Superior temporal gyrus (tissue), 1 donor: Measurements from ENCODE around the gene PI4K2A.

Source experiments
- DNase-seq: peaks from one replicate; pipeline ENCODE4 v3.0.0-alpha.2; 2016; ENCODE audit errors: extremely low spot score

The PI4K2A gene

DNA sequence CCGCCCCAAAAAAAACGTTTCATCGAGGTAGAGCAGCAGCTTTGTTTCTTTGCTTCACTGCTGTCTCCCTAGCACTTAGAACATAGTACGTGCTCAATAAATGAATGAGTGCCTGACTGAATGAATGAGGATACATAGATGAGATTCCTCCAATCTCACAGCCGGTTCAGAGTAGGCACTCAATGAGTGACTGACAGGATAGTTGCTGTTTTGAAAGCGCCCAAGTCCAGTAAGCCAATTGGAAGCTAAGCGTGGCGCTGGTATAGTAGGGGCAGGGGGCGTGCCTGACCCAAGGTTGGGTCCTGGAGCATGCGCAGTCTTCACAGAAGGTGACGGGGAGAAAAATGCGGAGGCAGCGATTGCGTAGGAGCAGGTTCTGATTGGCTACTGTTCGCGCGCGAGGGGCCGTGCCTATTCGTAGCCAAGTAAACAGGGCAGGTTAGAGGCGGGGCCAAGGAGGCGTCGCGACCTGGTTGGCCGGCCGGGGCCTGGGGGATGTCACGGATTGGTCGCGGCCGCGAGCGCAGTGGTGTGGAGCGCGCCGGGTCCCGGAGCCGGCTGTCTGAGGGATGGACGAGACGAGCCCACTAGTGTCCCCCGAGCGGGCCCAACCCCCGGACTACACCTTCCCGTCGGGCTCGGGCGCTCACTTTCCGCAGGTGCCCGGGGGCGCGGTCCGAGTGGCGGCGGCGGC, at the start of gene PI4K2A:
PI4K2A (plus strand) TSS at position 498 of the 694 bp plus-strand sequence; CDS start at position 570, 72 bp downstream.
- DNase-seq: peak; percentile 99

DNA sequence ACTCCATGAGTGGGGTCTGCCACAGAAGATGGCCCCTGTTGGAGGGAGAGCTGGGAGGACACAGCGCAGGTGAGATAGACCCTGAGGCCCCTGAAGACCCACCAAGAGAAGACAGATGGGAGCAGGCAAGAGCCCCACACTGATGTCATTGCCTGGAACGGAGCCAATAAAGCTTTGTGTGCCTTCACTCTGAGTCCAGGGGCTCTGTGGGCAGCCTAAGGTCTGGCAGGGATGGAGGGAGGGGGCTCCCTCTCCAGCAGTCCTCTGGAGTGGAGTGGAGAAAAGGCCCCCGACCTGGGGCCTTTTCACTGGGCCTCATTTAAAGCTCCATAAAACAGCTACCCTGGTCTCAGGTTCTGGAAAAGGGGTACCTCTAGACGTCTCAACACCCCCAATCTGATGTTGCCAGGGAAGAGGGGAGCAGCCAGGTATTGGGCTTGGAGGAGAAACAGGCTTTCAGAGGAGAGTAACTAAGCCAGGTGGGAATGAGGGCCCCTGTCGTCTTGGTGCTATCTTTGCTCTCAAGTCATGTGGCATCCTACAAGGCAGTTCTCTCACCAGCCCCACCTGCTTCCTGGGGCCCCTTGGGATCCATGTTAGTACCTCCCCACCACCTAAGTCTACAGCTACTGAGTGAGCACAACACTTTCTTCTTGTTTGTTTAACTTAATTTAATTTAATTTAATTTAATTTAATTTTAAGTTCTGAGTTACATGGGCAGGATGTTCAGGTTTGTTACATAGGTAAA, 49.5 kb upstream of the PI4K2A start:
- DNase-seq: no peak

DNA sequence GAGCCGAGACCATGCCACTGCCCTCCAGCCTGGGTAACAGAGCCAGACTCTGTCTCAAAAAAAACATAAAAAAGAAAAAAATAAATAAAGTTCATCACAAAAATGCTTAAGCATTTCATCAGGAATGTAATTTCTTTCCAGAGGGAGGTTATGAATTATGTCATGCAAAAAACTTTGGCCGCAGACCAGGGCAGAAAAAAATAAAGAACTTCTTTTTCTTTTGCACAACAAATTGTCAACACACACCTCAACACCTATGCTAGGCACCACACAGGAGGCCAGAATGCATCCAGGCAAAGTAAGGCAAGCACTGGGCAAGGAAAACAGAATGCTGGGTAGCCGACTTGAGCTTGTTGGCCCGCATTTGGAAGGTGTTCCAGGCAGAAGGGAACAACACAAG, 47.0 kb upstream of the PI4K2A start:
- no peak for DNase-seq

DNA sequence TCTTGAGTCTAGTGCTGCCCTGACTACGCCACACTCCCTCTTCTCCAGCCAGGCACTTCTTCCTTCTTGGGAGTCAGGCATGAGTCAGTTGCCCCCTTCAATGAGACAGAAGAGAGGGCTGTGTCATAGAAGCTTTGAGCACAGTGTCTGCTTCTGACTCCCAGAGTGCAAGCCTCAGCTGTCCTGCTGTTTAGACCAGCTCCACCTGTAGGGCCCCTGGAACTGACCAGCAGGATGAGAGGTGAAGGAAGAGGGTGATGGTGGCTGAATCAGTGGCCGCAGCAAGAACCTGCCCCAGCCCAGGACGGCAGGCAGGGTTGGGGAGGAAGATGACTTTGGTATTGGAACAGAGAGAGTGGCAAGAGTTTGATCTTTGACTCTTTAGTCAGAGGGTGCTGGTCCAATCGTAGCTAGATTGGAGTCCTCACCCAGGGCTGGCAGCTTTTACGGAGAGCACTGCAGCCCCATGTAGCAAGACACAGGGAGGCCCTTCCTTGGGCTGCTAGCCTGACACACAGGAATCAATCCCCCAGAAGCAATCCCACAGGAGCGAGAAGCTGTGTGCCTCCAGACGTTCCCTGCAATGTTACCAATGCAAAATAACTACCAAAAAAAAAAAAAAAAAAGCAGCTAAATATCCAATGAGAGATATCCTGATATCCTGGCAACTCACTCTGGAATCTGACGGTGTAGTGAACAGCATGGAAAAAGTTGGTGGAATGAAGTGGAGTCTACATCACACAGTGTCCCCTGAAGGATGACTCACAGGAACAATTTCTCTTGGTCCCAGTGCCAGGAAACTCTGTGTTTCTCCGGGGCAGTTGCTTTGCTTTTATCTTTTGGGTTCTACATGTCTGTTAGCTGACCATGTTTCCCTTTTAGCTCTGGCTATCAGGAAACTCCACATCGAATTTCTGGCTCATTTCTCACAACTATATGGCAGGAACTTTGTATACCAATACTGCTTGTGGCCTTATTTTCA, 44.1 kb upstream of the PI4K2A start:
- peak; percentile 56 for DNase-seq

DNA sequence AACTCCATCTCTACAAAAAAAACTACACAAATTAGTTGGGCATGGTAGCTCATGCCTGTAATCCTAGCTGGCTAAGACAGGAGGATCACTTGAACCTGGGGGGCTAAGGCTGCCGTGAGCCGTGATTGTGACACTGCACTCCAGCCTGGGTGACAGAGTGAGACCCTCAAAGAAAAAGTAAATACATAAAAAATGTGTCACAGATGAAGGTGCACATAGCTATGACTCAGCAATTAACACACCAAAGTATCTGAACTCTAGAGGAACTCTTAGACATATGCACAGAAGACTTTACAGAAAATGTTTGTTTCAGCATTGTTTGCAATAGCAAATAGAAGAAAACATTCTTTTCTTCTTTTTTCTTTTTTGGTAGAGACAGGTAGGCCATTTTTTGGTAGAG, 42.7 kb upstream of the PI4K2A start:
- DNase-seq: no peak

DNA sequence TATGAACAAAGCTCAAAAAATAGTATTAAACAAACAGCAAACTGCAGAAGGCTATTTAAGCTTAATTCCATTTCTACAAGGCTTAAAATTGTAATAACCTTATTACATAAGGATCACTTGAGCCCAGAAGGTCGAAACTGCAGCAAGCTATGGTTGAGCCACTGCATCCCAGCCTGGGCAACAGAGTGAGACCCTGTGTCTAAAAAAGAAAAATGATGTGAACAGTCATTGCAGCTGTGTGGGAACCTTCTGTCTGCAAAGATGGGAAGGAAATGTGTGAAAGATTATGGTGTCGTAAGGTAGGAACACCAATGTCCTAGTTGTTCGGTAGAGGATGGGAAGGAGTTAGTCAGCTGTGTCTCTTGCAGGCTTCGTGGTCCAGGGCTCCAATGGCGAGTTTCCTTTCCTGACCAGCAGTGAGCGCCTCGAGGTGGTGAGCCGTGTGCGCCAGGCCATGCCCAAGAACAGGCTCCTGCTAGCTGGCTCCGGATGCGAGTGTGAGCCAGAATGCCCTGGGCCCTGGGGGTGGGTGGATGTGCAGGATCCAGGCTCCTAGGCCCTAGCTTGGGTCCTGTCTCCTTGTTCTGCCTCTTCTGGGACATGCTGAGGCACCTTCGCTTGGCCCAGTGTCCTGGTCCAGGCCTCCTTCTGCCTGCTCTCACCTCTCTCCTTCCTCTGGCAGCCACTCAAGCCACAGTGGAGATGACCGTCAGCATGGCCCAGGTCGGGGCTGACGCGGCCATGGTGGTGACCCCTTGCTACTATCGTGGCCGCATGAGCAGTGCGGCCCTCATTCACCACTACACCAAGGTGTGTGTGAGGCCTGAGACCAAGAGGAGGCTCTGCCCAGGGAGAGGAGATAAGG, 41.8 kb upstream of the PI4K2A start:
- no peak for DNase-seq

DNA sequence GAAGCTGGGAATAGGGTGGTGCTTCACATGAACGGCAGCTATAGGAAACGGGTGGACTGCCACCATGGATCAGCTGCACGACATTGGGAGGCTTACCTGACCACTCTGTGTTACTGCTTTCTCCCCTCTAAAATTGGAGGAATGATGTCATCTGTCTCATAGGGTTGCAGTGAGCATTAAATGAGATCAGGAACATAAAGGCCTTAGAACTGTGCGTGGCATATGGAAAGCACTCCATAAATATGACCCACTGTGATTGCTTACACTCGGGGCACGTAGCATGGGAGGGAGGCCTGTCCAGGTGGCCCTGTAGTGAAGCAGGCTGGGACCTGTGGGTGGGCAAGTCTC, 41.2 kb upstream of the PI4K2A start:
- DNase-seq: no peak

DNA sequence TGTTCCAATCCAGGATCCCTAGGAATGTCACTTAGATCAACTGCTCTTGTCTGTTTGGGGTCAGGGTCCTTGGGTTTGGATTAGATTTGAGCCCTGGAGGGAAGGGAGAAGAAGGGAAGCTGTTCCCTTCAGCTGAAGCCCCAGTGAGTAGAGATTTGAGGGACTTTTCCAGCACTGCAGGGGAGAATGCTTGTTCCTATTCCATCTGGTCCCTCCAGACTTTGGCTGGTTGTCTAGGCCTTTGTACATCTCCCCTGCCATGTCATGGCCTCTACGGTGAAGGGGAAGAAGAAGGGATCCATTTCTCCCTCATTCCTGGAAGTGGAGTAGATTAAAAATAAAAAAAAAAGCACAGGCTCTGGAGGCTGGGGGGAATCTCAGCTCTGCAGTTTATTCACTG, 39.9 kb upstream of the PI4K2A start:
- no peak for DNase-seq

DNA sequence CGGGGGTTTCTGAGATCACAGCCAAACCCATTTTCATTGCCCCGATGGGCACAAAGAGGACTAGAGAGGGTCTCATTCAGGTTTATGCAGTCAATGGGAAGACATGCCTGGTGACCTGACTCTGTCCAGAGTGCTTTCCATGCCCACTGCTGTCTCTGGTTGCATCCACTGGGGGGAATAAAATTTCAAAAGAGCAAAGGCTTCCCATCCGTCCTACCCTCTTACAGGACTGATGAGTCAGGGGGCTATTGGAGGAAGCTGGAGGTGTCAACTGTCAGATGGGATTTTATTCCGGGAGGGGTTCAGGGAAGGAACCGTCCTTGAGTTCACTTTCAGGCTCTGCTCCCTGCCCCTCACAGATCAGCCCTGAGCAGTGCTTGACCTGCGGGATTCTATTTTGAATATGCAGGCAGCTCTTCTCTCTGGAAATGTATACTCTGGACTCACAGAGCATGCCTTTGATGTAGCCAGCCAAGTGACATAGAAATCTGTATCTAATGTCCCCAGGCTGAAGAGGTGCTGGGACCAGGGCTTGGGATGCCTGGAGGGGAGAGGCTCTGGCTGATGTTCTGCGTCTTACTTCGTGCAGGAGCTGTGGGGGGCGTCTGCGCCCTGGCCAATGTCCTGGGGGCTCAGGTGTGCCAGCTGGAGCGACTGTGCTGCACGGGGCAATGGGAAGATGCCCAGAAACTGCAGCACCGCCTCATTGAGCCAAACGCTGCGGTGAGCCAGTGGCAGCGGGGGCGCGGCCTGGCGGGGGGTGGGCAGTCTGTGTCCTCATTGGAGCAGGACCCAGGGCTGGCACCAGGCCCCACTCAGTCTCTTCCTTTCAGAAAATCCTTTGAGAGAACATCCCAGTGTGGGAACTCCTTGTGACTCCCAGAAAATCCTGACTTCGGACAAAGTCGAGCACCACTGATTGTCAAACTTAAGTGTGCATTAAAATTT, 38.9 kb upstream of the PI4K2A start:
- DNase-seq: no peak

DNA sequence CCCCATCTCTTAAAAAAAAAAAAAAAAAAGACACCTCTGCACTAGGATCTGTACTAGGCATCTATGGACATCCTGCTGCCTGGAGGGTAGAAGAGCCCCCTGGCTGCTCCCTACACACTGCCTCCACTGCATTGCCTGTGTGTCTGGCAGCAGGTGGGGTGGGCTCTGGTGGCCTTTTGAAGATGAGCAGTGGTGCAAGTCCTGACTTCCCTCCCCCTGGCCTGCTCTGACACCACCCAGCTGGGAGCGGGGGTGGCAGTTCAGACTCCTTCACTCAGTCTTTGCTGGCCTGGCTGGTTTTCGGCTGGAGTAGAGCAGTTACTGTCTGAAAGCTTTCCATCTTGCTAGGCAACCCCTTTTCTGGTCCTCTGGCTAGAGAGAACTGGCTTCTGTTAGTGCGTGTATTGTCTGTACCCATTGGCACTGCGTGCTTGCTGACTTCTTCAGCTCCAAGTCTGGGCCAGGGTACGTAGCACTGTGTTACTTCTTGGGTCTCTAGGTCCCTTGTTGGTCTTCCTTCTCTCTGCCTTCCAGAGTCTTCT, 33.3 kb upstream of the PI4K2A start:
- no peak for DNase-seq

DNA sequence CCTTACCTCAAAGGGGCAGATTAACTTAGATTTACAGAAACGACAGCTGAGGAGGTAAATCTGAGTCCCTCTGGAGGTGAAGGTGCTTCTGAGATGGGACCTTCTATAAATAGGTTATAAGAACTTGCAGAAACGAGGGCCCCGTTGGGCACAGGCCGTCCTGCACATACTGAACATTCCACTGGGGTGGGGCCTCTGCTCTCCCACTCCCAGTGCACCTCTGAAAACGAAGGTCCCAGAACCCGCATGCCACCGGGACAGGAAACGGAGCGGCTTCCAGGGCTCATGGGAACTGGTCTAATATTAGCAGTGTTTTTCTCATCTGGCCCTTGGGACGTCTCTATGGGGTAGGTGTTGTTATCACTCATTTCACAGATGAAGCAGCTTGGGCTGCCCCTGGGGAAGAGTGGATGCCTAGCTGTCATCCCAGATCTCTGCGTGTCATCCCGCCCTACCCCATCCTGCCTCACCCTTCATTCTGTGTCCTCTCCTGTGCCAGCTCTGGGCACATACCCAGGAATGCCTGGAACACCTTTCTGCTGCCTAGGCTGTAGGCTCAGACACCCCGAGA, 31.4 kb upstream of the PI4K2A start:
- DNase-seq: no peak

DNA sequence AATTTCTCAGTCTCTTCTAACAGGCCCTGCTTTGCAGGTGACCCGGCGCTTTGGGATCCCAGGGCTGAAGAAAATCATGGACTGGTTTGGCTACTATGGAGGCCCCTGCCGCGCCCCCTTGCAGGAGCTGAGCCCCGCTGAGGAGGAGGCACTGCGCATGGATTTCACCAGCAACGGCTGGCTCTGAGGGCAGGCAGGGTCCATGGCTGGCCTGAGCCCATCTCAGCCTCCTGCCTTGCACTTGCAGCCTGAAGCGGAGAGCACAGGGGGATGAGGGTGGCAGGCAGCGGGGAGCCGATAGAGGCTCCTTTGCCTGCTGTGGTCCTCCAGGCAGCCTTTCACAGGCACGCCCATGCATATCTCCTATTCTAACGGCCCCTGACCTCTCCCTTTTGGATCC, 29.0 kb upstream of the PI4K2A start:
- no peak for DNase-seq

DNA sequence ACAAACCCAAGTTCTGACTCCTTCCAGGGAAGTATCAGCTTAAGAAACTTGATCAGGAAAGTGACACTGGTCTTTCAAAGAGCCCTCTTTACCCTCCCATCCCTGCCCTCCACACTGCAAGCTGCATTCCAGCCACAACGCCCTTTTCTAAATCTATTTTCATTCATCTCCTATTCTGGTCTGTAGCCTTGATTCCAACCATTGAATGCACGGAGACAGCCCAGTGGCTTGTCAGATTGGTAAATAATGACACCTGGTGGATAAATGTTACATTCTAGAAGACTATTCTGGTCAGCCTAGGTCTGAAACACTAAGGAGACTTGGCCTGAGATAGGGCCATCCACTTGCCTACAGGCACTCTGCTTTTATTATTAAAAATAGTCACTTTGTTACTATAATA, 28.1 kb upstream of the PI4K2A start:
- DNase-seq: peak; percentile 62

DNA sequence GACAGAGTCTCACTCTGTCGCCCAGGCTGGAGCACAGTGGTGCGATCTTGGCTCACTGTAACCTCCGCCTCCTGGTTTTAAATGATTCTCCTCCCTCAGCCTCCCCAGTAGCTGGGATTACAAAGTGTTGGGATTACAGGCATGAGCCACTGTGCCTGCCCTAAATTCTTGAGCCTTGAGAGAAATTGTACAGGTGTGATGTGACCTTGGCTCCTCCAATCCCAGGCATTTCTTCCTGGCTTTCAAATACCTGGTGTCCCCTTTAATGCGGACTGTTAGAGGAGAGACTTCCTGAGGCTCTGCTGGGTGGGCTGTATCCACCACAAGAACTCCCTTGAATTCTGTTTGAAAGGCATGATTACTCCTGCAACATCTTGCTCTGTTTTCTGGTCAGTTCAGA, 22.2 kb upstream of the PI4K2A start:
- no peak for DNase-seq

DNA sequence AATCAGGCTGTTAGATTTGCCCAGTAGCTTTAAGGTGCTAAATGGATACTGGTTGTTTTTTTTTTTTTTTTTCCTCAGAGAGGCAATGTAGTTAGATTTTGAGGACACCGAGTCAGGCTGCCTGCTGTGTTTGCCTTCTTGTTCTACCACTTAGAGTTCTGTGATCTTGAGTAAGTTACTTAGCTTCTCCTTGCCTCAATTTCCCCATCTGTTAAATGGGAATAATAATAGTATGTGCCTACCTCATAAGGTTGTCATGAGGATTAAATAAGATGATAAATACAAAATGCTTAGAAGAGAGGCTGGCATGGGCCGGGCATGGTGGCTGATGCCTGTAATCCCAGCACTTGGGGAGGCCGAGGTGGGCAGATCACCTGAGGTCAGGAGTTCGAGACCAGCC, 21.7 kb upstream of the PI4K2A start:
- DNase-seq: no peak

DNA sequence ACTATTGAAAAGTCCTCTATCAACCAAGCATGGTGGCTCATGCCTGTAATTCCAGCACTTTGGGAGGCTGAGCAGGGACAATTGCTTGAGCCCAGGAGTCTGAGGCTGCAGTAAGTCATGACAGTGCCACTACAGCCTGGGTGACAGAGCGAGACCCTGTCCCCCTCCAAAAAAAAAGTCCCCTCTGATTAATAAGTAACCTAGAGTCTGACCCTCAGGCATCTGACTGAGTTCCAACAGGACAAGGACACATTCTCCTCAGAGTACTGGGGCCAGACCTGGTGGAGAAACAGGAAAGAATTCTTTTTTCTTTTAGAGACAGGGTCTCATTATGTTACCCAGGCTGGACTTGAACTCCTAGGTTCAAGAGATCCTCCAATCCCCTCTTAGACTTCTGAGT, 17.2 kb upstream of the PI4K2A start:
- DNase-seq: no peak

DNA sequence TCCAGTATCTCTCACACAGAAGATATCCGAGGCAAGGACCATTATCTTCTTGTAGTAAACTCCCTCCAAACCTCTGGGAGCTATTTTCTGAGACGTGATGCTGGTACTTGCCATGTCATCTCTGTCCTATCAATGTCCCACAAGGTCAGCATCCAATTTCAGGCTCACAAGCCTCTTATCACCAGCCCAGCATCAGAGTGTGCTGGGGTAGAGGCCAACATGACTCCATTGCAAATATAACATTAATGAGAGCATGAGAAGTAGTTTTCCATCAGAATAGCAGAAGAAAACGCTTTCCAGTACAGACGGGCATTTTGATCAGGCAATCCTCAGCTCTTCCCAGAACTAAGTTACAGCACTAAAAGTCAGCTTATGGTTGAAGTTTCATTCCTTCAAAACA, 12.7 kb upstream of the PI4K2A start:
- no peak for DNase-seq

DNA sequence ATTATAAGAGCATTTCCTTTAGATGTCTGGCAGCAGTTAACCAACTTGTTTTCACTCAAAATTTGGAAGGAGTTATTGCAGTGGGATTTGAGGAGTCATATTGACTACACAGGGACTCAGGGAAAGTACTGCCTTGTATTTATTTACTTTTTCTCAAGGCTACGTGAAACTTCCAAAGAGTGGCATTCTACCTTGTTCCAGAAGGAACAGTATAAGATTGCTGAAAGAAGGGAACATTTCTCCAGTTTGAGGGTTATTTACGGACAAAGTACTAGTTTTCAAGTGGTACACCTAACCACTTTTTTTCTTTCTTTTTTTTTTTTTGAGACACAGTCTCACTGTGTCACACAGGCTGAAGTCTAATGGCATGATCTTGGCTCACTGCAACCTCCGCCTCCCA, 12.2 kb upstream of the PI4K2A start:
- no peak for DNase-seq

DNA sequence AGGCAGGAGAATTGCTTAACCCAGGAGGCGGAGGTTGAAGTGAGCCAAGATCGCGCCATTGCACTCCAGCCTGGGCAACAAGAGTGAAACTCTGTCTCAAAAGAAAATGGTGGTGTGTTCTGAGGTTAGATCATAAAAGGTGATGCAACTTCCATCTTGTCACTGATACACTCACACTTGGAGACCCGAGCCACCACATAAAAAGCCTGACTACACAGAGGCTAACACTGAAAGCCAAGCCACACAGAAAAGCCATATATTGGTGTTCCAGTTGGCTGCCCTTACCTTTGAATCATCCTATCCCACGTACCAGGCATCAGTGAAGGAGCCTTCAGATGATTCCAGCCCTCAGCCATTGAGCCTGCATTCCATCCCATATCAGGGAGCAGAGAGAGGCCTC, 11.2 kb upstream of the PI4K2A start:
- no peak for DNase-seq

DNA sequence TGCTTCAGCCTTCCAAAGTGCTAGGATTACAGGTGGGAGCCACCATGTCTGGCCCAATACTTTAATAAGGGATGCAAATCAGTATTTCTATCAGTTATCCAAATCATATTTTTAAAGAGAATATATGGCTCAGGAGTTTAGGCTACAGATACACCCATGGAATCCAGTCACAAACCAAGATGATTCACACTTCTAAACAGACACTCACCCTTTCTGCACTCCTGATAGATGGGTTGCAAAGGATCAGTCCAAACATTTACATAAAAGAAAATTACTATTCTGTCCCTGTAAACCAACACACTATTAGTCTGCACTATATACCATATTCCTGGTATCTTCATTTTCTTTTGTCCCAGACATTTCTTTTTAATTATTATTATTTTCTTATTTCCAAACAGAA, 9.4 kb upstream of the PI4K2A start:
- no peak for DNase-seq
